Measurements from ENCODE around the gene DPF3. TPM values are rescaled to one million over a fixed set of nuclear protein-coding genes. Genes with fewer than 3 reads are reported as not detected.

The DPF3 gene
- total RNA-seq, 1 donor from 2014 or later, result 3.0 TPM

DNA sequence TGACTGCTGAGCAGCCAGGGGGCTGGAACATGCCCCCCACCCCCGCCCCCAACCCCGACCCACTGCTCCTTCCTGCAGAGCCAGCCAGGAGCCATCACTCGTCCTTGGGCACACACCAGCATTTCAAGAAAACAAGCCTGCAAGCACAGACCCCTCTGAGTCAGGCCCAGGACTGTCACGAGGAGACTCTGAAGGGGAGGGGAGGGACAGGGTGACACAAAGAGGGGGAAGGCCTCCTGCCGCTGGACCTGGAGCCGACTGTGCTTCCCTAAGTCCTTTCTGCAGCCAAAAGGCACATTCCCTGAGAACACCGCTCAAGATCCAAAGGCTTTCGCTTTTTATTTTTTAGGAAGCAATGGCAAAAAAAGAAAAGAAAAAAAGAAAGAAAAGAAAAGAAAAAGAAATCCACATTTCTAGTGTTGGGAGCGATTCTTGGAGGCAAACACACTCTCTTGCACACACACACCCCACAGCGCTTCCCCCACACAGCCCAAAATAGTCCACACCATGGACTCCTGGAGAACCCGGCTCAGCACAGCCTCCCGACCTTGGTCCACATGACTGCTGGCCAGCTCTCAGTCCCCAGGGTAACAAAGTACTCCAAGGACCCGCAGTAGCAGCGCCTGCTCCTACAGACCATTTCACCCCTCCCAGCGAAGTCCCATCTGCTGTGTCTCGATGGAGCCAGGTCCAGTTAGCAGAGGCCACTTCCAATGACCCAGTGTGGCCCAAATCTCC lies 101.7 kb downstream of the DPF3 start:
- H3K36me3 Mint-ChIP-seq (ENCODE audit: low read depth, unreplicated experiment), result no peaks in the 10 kb centered on the region
- no peaks in the 10 kb centered on the region for H3K9me3 Mint-ChIP-seq (ENCODE audit: unreplicated experiment)
- H3K4me3 Mint-ChIP-seq (ENCODE audit: unreplicated experiment), result no peak overlapping the region
- DNase-seq (ENCODE audit: low spot score), result no peak
- no peak overlapping the region for H3K27ac Mint-ChIP-seq (ENCODE audit: unreplicated experiment)
- H3K27me3 Mint-ChIP-seq (ENCODE audit: unreplicated experiment), result peaks cover 5% of the 10 kb centered on the region
- peaks cover 6% of the 10 kb centered on the region for H3K4me1 Mint-ChIP-seq (ENCODE audit: unreplicated experiment)
- no peak for TF ChIP-seq CTCF (IDR thresholded peaks at IDR 0.05; ENCODE audit: unreplicated experiment)

DNA sequence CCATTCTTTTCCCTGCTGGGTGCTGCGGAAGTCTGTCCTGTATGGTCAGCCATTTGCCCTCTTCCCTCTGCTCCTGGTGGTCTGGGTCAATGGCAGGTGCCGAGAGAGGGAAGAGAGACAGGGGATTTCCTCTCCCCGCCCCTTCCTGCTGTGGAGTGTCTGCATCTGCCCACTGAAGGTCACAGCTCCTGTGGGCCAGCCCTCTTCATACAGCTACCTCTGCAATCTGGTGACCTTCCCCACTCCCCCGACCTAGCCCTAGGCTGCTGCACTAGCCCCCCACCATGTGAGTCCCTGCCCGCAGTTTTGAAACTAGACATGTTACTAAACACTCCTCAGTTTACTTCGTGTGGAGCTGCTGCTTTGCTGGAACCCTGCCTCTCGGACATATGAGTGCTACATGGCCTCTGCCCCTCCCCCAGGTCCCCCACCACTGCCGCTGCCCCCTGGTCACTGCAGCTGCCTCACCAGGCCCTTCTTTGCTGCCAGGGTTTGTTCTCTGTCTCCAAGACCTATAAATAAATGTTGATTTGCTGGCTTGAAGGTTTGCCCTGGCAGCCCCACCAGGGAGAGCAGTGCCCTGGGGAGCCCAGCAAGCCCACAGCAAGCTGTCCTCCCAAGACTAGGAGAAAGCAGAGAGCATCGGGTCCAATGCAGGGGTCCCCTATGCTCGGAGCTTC lies 102.9 kb downstream of the DPF3 start:
- no peak overlapping the region for H3K4me3 Mint-ChIP-seq (ENCODE audit: unreplicated experiment)
- no peaks in the 10 kb centered on the region for H3K9me3 Mint-ChIP-seq (ENCODE audit: unreplicated experiment)
- H3K27ac Mint-ChIP-seq (ENCODE audit: unreplicated experiment), result no peak overlapping the region
- peaks cover 5% of the 10 kb centered on the region for H3K27me3 Mint-ChIP-seq (ENCODE audit: unreplicated experiment)
- H3K36me3 Mint-ChIP-seq (ENCODE audit: low read depth, unreplicated experiment), result no peaks in the 10 kb centered on the region
- DNase-seq (ENCODE audit: low spot score), result no peak
- no peak for TF ChIP-seq CTCF (IDR thresholded peaks at IDR 0.05; ENCODE audit: unreplicated experiment)
- H3K4me1 Mint-ChIP-seq (ENCODE audit: unreplicated experiment), result peaks cover 6% of the 10 kb centered on the region

DNA sequence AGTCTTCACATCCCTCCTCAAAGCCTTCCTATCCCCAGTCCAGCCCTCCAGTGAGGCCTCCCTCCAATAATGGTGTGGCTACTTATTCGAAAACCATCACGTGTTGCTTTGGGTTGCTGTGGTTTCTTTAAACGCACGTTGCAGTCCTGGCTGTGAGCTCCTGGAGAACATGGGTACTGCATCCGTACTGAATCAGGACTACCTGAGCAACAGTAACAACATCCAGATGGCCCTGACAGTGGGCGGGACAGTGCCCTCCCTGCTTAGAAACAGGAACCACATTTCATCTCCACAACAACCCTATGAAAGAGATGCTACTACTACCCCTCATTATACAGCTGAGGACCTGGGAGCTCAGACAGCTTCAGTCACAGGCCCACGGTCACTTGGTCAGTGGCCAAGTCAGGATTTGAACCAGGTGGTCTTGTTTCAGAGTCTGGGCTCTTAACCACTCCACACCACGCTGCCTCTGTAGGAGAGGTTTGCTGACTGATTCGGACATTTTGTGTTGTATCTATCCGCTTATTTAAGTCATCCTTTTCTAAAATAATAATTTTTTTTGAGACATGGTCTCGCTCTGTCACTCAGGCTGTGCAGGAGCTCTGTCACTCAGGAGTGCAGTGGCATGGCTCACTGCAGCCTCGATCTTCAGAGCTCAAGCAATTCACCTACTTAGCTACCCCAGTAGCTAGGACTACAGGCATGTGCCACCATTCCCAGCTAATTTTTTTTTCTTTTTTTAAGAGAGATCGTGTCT lies 104.8 kb downstream of the DPF3 start:
- no peak for TF ChIP-seq CTCF (IDR thresholded peaks at IDR 0.05; ENCODE audit: unreplicated experiment)
- H3K9me3 Mint-ChIP-seq (ENCODE audit: unreplicated experiment), result no peaks in the 10 kb centered on the region
- no peak overlapping the region for H3K4me3 Mint-ChIP-seq (ENCODE audit: unreplicated experiment)
- no peaks in the 10 kb centered on the region for H3K36me3 Mint-ChIP-seq (ENCODE audit: low read depth, unreplicated experiment)
- DNase-seq (ENCODE audit: low spot score), result no peak
- peaks cover 6% of the 10 kb centered on the region for H3K4me1 Mint-ChIP-seq (ENCODE audit: unreplicated experiment)
- H3K27ac Mint-ChIP-seq (ENCODE audit: unreplicated experiment), result no peak overlapping the region
- peaks cover 5% of the 10 kb centered on the region for H3K27me3 Mint-ChIP-seq (ENCODE audit: unreplicated experiment)

GRCh38 chr14:72788255-72788654 lies 105.6 kb downstream of the DPF3 start:
- H3K27me3 Mint-ChIP-seq (ENCODE audit: unreplicated experiment), result peaks cover 5% of the 10 kb centered on the region
- no peak for DNase-seq (ENCODE audit: low spot score)
- no peak overlapping the region for H3K4me3 Mint-ChIP-seq (ENCODE audit: unreplicated experiment)
- no peaks in the 10 kb centered on the region for H3K9me3 Mint-ChIP-seq (ENCODE audit: unreplicated experiment)
- TF ChIP-seq CTCF (IDR thresholded peaks at IDR 0.05; ENCODE audit: unreplicated experiment), result no peak
- no peak overlapping the region for H3K27ac Mint-ChIP-seq (ENCODE audit: unreplicated experiment)
- H3K4me1 Mint-ChIP-seq (ENCODE audit: unreplicated experiment), result peaks cover 6% of the 10 kb centered on the region
- no peaks in the 10 kb centered on the region for H3K36me3 Mint-ChIP-seq (ENCODE audit: low read depth, unreplicated experiment)

Data from endothelial cell (in vitro differentiated cells).